Inflammatory macrophage treated with lipopolysaccharide for 4 hours (primary cell): ENCODE data around the gene THAP11.
A peak's percentile ranks its signal among the peaks of the same experiment; 100 is the strongest.
"Not testable (repeated sequence)": the region's sequence is repeated elsewhere in the genome, so short reads cannot be mapped to it uniquely, and the experiment has no call there.

Experiments used
- DNase-seq: peaks from one replicate; pipeline ENCODE4 v3.0.0-alpha.2; 2020

THAP11 gene

DNA sequence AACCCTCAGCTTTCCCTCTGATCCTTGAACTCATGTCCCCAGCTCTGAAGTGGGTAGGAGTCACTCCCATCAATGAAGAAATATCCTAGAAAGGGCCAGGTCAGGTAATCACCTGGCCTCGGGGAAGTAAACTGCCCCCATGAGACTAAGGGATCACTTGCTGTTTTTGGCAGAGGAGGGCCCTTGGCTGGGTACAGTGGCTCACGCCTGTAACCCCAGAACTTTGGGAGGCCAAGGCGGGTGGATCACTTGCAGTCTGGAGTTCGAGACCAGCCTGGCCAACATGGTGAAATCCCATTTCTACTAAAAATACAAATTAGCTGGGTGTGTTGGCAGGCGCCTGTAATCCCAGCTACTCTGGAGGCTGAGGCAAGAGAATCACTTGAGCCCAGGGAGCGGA lies 21.9 kb downstream of the THAP11 start:
- not testable (repeated sequence) for DNase-seq

DNA sequence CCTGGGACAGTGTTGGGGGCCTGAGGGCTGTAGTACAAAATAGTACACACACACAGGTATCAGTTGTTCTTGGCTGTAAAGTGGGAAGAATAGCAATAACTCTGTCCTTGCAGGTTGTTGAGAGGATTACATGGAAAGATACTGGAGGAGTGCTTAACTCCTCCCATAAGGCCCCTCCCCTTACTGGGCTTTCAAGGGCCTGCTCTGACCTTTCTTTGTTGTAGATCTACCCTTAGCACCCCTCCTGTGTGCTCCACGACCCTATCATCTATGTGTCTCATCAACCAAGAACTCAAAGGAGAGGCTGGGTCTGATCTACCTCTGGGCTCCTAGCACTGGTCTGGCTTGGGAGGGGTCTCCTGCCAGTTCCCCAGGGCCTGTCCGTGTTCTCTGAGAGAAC lies 22.5 kb downstream of the THAP11 start:
- DNase-seq, result no peak

DNA sequence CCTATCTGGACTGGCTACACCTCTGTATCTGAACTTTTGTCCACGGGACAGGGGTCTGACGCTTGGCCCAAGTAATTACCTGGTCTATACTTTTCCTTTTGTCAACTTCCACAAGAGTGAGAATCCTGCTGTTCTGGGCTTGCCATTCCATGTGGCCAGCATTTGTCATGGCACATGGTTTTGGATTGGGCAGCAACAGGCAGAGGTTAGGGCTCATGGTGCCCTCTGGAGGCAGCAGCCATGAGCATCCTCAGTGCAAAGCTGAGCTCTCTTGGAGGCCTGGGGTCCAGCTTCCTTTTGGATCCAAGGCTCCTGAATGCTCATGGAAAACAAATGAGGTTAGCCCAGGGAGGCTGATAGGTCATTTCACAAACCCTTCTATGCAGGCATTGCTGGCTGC lies 23.2 kb downstream of the THAP11 start:
- peak; percentile 66 for DNase-seq

DNA sequence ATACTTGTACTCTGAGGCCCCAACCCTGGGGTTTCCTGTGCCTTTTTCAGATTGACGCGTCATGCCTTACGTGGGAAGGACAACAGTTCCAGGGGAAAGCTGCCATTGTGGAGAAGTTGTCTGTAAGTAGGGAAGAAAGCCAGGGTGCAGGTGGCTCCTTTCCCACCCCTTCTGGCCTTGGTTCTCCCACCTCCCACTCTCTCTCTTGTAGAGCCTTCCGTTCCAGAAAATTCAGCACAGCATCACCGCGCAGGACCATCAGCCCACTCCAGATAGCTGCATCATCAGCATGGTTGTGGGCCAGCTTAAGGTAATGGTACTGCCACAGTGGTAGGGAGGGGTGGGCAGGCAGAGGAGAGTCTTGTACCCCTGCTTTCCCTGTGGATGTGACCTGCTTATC lies 26.2 kb downstream of the THAP11 start:
- DNase-seq, result no peak

DNA sequence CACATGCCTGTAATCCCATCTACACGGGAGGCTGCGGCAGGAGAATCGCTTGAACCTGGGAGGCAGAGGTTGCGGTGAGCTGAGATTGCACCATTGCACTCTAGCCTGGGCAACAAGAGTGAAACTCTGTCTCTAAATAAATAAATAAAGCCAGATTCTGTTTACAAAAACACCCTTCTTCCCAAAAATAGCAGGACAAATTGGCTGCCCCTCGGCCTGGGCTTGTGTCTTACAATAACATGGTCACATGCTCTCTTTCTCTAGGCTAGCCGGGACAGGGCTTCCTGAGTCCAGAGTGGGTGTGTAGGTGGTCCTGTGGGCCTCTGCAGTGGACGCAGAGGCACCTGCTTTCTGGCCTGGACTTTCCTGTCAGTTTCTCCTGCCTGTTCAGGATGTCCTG lies 27.5 kb downstream of the THAP11 start:
- no peak for DNase-seq

DNA sequence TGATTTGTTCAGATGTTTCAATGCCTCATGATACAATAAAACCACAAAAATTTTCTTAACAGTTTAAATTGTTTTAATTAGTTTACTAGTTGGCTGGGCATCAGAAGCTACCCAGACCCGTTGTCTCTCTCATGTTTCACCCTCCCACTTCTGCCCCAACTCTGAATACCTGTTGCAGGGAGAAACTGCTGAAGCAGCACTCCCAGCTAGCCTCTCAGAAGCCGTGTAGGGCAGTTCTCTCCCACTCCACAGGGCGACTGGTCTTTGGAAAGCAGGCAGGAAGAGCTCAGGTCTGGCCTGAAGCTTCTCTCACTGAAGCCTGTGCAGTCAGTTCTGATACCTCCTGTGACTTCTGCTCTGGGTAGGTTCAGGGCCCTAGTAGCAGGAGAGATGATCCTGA lies 29.1 kb downstream of the THAP11 start:
- DNase-seq, result no peak

DNA sequence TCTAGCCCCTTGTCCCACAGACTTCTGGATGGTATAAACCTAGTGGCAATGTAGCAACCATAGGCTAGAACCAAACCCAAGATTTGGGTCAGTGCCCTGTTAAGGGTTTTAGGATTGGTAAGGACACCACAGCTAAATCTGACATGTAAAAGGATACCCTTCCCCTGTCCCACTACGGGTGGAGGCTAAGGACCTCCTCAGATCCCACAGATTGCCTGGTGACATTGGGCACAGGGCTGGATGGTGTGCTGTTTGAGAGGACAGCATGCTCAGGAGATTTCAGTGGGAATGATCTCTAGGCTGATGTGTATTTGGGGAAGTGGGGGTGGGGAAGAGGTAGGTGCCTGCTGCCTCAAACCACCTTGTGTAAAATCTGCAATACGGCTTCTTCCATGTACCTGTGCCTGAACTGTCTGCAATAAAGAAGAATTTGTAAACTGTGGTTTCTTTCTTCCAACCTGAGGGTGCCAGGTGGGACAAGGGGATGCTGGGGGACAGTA lies 30.1 kb downstream of the THAP11 start:
- no peak for DNase-seq

DNA sequence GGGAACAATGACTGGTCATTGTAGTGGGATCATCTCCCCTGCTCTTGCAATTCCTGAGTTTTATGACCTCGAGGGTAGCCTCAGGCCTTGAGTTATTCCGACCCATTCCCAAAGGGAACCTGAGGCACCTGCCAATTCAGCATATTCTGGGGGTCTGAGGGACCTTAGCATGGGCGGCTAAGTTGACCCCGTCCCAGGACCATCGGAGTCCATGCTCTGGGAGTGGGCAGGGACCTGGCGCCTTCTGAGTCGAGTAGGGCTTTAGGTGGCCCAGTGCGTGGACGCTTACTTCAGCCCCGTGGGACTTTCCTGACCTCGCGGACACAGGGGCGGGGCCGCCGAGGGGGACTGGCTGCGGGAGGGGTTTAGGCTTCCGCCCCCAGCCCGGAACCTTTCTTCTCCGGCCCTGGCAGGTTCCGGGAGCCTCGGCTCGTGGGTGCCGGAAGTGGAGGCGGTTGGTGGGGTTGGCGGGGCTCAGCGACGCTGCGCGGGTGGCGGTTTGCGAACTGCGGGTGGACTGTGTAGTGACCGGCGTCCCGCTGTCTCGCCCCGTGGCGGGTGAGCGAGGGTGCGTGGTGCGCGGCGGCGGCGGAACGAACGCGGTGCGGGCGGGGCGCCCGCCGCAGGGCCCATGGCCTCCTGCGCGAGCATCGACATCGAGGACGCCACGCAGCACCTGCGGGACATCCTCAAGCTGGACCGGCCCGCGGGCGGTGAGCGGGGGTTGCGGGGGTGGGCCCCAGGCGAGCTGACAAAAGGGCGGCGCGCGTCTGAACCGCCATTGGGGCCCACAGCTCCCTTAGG lies 30.7 kb downstream of the THAP11 start, which contains the start of gene EDC4:
Gene EDC4 (plus strand): TSS at position 422 of the 804 bp plus-strand sequence. CDS start 210 bp downstream, at position 632.
- DNase-seq, result peak; percentile 91

DNA sequence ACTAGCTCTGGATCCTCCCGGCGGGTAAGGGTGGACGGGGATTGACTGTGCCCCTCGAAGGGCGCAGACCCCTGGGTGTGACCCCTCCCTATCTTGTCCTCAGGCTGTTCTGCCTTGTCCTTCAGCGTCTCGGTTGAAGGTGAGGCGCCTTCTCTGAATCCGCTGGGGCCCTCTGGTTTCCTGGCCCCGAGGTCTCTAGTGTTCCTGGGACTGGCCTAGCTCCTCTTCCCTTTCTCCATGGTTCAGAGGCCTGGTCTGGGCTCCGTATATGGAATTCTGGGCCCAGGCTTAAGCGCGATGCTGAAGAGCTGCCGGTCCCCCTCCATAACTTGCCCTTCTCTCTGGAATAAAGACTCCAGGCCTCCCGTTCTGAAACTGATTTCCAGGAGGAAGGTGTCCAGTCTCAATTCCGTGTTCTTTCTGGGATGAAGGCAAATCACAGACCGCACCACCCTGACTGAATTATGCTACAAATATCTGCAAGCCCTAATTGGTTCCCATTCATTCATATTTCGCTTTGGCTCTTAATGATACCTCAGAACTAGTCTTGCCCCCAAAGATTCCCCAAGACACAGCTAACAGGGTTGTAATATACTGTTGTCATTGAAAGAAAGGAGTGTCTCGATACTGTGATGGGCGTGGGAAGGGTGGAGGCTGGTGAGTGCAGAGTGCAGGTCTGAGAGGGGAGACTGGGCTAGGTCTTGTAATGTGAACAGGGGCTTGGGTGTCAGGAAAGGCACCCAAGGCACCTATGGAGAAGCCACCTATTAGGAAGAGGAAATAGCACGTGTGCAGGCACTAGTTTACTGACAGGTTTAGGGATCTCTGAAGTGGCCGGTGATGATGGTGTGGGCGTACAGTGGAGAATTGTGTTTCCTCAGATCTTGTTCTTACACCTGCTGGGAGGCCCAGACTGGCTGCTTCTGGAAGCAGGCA lies 31.6 kb downstream of the THAP11 start:
- DNase-seq, result peak; percentile 6

DNA sequence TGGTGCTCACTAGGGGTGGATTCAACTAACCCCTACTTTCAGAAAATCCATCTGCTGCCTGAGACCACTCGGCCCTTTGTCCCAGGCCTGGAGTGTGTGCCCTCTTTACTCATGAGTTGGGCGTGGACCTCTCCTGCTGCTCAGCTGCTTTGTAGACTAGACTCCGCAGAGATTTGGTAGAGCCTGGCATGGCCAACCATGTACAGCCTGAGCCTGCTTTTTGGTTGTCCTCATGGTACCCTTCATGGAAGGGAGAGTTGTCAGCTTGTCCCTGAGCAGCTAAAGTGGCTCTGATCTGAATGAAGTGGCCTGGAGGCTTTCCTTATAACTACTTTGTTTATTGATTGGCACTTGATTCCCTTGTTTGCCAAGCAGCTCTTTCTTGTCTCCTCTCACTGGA lies 32.3 kb downstream of the THAP11 start:
- DNase-seq, result no peak

DNA sequence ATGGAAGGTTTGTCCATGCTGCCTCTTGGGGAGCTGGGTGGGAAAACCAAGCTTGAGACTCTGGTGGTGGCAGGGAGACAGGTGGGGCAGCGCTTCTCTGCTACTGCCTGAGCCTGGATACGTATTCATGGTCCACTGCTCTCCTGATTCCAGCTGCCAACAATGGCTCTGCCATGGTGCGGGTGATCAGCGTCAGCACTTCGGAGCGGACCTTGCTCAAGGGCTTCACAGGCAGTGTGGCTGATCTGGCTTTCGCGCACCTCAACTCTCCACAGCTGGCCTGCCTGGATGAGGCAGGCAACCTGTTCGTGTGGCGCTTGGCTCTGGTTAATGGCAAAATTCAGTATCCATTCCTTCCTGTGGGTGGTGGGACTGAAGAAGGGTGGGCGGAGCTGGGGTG lies 34.9 kb downstream of the THAP11 start:
- no peak for DNase-seq

DNA sequence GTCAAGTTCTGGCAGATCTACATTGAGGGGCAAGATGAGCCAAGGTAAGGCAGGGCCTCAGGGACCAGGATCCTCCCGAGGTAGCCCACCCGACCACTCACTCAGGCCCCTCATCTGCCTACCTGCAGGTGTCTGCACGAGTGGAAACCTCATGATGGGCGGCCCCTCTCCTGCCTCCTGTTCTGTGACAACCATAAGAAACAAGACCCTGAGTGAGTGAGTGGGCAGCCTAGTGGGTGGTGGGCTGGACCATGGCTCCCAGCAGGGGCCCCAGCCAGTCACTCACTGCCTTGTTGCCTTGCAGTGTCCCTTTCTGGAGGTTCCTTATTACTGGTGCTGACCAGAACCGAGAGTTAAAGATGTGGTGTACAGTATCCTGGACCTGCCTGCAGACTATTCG lies 36.1 kb downstream of the THAP11 start:
- no peak for DNase-seq

DNA sequence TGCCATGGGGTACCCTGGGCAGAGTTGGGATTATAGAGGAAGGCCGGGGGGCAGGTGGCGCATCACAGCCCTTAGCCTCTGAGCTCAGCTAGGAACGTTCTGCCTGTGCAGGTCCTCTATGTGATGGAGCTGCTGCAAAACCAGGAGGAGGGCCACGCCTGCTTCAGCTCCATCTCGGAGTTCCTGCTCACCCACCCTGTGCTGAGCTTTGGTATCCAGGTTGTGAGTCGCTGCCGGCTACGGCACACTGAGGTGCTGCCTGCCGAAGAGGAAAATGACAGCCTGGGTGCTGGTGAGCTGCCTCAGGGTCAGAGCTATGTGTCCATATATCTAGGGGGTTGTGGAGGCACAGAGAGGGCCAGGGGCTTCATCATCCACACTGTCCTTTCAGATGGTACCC lies 36.7 kb downstream of the THAP11 start:
- DNase-seq, result no peak

DNA sequence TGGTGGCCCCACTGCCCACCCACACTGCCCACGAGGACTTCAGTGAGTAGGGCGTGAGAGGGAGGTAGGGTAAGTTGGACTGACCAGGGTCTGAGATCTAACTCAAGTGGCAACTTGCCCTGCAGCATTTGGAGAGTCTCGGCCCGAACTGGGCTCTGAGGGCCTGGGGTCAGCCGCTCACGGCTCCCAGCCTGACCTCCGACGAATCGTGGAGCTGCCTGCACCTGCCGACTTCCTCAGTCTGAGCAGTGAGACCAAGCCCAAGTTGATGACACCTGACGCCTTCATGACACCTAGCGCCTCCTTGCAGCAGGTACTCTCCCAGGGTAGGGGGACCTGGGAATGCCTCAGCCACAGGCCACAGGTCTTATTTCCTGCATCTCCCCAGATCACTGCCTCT lies 37.3 kb downstream of the THAP11 start:
- DNase-seq, result no peak

DNA sequence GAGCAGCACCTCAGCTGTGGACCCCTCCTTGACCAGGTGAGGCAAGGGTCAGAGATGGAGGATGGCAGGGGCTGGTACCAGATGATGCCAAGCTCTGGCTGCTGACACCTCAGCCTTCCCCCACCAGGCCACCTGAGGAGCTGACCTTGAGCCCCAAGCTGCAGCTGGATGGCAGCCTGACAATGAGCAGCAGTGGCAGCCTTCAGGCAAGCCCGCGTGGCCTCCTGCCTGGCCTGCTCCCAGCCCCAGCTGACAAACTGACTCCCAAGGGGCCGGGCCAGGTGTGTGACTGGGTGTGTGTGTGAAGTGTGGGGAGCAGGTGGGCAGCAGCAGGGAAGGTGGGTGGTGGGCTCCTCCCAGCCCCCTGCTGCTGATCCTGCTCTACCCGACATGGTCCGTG lies 37.8 kb downstream of the THAP11 start:
- DNase-seq, result no peak

DNA sequence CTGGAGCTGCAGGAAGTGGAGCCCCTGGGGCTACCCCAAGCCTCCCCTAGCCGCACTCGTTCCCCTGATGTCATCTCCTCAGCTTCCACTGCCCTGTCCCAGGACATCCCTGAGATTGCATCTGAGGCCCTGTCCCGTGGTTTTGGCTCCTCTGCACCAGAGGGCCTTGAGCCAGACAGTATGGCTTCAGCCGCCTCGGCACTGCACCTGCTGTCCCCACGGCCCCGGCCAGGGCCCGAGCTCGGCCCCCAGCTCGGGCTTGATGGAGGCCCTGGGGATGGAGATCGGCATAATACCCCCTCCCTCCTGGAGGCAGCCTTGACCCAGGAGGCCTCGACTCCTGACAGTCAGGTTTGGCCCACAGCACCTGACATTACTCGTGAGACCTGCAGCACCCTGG lies 38.5 kb downstream of the THAP11 start:
- DNase-seq, result no peak

DNA sequence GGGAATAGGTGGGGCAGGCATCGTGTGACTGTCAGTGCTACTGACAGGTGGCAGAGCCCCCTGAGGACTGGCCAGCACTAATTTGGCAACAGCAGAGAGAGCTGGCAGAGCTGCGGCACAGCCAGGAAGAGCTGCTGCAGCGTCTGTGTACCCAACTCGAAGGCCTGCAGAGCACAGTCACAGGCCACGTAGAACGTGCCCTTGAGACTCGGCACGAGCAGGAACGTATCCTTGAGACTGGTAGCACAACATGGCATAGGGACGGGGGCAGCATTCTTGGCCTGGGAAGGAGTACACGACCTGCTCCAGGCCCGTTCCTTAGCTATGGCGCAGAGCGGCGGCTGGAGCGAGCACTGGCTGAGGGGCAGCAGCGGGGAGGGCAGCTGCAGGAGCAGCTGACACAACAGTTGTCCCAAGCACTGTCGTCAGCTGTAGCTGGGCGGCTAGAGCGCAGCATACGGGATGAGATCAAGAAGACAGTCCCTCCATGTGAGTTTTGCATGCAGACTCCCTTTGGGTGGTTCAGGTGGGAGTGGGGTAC lies 39.6 kb downstream of the THAP11 start:
- no peak for DNase-seq

DNA sequence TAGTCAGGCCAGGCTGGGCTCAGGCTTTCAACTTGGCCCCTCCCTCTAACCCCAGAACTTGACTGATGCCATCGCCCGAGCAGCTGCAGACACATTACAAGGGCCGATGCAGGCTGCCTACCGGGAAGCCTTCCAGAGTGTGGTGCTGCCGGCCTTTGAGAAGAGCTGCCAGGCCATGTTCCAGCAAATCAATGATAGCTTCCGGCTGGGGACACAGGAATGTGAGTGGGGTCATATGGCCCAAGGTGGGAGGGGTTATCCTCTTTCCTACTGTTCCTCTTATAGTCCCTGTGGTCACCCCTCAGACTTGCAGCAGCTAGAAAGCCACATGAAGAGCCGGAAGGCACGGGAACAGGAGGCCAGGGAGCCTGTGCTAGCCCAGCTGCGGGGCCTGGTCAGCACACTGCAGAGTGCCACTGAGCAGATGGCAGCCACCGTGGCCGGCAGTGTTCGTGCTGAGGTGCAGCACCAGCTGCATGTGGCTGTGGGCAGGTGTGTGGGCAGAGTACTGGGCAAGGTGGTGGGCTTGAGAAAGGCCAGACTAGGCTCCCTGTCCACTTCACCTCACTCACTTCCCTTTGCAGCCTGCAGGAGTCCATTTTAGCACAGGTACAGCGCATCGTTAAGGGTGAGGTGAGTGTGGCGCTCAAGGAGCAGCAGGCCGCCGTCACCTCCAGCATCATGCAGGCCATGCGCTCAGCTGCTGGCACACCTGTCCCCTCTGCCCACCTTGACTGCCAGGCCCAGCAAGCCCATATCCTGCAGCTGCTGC lies 40.4 kb downstream of the THAP11 start:
- no peak for DNase-seq

DNA sequence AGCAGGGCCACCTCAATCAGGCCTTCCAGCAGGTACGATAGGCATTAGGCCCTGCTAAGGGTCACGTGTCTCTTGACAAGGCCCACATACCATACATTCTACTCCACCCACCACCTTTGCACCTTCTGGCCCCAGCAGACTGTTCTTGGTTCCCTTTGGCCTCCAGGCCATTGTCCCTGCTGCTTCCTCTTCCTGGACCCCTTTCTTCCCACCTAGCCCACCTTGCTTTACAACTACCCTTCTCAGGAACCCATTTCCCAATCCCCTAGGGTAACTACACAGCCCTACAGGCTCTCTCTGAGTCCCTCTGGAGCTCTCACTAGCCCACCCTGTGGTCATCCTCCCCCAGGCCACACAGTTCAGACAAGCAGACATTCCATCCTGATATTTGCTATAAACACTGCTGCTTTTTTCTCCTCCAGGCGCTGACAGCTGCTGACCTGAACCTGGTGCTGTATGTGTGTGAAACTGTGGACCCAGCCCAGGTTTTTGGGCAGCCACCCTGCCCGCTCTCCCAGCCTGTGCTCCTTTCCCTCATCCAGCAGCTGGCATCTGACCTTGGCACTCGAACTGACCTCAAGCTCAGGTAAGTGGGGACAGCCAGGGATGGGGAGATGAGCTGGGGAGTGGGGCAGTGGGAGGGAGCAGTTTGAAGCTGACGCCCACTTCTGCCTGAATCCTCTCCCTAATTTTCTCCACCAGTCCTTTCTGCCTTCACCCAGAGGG lies 41.2 kb downstream of the THAP11 start:
- DNase-seq, result no peak

DNA sequence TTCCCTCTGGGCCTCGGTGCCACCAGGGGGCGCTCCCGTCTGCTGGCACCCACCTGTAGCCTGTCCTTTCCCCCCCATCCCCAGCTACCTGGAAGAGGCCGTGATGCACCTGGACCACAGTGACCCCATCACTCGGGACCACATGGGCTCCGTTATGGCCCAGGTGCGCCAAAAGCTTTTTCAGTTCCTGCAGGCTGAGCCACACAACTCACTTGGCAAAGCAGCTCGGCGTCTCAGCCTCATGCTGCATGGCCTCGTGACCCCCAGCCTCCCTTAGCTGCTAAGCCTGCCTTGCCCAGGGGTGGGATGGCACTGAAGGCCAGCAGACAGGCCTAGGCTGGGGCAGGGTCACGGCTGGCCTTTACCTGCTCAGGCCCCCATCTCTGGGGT lies 41.7 kb downstream of the THAP11 start:
- peak; percentile 29 for DNase-seq

DNA sequence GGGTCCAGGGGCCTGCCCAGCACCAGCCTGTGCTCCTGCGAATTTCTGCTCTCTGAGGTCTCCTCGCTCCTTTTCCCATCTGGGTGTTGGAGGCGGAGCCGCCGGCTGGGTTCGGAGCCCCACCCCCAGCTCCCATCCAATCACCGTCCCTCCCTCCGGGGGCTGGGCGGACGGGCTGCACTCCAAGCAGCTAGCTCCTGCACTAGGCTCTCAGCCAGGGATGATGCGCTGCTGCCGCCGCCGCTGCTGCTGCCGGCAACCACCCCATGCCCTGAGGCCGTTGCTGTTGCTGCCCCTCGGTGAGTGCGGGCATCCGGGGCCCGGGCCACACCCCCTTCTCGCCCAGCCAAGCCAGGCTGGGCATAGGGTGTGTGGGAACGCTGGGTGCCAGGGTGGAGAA lies 42.6 kb downstream of the THAP11 start, which contains the start of gene NRN1L:
Gene NRN1L (plus strand): TSS at position 202 of the 400 bp plus-strand sequence. CDS start 19 bp downstream, at position 221.
- no peak for DNase-seq

DNA sequence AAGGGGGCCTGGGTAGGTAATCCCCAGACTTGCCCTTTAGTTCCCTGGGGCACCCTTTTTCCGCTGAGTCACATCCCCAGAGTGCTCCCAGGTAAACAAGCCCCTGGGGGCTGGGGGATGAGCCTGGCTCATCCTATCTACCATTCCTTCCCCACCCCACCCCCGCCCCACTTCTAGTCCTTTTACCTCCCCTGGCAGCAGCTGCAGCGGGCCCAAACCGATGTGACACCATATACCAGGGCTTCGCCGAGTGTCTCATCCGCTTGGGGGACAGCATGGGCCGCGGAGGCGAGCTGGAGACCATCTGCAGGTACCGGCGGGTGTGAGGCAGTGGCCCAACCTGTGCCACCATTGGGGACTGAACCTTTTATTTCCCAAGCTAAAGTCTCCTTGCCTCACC lies 43.4 kb downstream of the THAP11 start:
- DNase-seq, result no peak
